Nephron progenitor cell (in vitro differentiated cells): ENCODE results near the gene C9.
A peak's percentile ranks its signal among the peaks of the same experiment; 100 is the strongest.

Source experiments
- DNase-seq: peaks from one replicate; pipeline ENCODE4 v3.0.0; 2021
- H3K27ac Mint-ChIP-seq: 2 replicates; pipeline ENCODE4 v1.8.0; 2021; ENCODE audit warnings: mild to moderate bottlenecking, moderate library complexity, mixed read lengths
- H3K27me3 Mint-ChIP-seq: 2 replicates; pipeline ENCODE4 v1.8.0; 2021; ENCODE audit warnings: mild to moderate bottlenecking, low read depth, mixed read lengths; ENCODE audit not compliant: poor library complexity
- H3K36me3 Mint-ChIP-seq: 2 replicates; pipeline ENCODE4 v1.8.0; 2021; ENCODE audit warnings: low read depth, mixed read lengths
- H3K4me1 Mint-ChIP-seq: 2 replicates; pipeline ENCODE4 v1.8.0; 2021; ENCODE audit warnings: mixed read lengths
- H3K4me3 Mint-ChIP-seq: 2 replicates; pipeline ENCODE4 v1.8.0; 2021; ENCODE audit warnings: mild to moderate bottlenecking, moderate library complexity, mixed read lengths
- H3K9me3 Mint-ChIP-seq: 2 replicates; pipeline ENCODE4 v1.8.0; 2021; ENCODE audit warnings: mild to moderate bottlenecking, moderate library complexity, mixed read lengths
- TF ChIP-seq, protein P1 (sequence below): fragments of 200-600 bp; sonication (generic); IDR thresholded peaks from 2 replicates; pipeline ENCODE4 v1.5.0; 2021; ENCODE audit warnings: antibody characterized with exemption

C9 gene

DNA sequence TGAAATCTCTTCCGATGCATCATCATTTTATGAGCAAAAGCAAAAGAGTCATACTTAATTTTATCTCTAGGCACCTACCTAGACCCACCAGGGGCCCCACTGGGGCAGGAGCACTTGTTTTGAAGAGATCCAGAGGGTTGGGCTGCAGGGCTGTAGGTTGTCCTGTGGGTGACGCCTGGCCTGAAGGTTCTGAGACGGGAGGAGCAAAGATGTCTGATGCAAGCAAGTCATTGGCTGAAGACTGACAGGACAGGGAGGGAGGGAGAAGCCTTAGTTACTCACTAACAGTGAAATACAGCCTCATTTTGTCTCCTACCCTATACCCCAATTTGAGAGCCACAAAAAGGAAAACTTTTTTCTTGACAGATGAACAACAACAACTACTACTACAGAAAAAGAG, 17.1 kb upstream of the C9 start:
- no peak overlapping the region for H3K4me3 Mint-ChIP-seq
- no peaks in the 10 kb centered on the region for H3K4me1 Mint-ChIP-seq
- no peaks in the 10 kb centered on the region for H3K9me3 Mint-ChIP-seq
- no peak for DNase-seq
- H3K27ac Mint-ChIP-seq, result no peak overlapping the region
- TF ChIP-seq, protein P1, sequence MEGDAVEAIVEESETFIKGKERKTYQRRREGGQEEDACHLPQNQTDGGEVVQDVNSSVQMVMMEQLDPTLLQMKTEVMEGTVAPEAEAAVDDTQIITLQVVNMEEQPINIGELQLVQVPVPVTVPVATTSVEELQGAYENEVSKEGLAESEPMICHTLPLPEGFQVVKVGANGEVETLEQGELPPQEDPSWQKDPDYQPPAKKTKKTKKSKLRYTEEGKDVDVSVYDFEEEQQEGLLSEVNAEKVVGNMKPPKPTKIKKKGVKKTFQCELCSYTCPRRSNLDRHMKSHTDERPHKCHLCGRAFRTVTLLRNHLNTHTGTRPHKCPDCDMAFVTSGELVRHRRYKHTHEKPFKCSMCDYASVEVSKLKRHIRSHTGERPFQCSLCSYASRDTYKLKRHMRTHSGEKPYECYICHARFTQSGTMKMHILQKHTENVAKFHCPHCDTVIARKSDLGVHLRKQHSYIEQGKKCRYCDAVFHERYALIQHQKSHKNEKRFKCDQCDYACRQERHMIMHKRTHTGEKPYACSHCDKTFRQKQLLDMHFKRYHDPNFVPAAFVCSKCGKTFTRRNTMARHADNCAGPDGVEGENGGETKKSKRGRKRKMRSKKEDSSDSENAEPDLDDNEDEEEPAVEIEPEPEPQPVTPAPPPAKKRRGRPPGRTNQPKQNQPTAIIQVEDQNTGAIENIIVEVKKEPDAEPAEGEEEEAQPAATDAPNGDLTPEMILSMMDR, result no peak
- H3K36me3 Mint-ChIP-seq, result peaks cover 43% of the 10 kb centered on the region
- H3K27me3 Mint-ChIP-seq, result no peaks in the 10 kb centered on the region

DNA sequence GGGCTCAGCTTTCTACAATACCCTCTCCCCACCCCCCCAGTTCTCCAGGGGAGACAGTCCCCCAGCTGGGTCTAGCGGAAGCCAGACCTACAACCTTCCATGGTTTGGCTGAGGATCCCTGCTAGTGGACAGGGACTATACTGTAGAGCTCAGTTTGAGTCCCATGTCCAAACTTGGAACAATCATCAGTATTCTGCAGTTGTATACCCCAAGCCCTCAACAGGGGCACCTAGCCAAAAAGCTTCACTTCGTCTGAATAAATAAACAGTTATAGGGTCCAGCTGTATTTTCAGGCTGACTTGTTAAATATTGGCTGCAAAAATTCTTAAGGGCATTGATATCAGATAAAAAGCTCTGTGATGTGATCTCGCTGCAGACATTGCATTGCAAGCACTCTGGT, 15.4 kb upstream of the C9 start:
- TF ChIP-seq, protein P1, result no peak
- Mint-ChIP-seq H3K9me3 (no peaks in the 10 kb centered on the region), H3K36me3 (peaks cover 49% of the 10 kb centered on the region), H3K27me3 (no peaks in the 10 kb centered on the region), H3K4me1 (no peaks in the 10 kb centered on the region), H3K4me3 (no peak overlapping the region), H3K27ac (no peak overlapping the region)
- DNase-seq, result no peak

DNA sequence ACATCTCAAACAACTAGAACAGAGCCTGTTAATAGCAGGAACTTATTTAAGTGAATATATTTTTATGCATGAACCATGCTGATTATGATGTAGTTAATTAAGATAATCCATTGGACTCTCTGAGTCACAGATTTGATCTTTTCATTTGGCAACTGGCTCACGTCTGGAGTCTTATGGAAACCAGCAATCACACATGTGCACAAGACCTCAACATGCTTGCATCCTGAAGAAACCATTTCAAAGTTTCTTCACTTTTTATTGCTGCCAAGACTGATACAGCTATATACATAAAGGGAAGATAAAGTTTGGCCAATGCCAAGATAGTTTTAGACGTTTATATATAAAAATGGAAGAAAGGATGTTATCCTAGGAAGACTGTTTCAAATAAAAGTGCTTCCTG, 13.3 kb upstream of the C9 start:
- Mint-ChIP-seq H3K27me3 (no peaks in the 10 kb centered on the region), H3K27ac (no peak overlapping the region), H3K36me3 (peaks cover 51% of the 10 kb centered on the region), H3K9me3 (no peaks in the 10 kb centered on the region), H3K4me3 (no peak overlapping the region), H3K4me1 (no peaks in the 10 kb centered on the region)
- TF ChIP-seq, protein P1, result no peak
- DNase-seq, result no peak

GRCh38 chr5:39376293-39376714, 12.0 kb upstream of the C9 start:
- Mint-ChIP-seq H3K4me3 (no peak overlapping the region), H3K4me1 (no peaks in the 10 kb centered on the region), H3K27me3 (no peaks in the 10 kb centered on the region), H3K9me3 (no peaks in the 10 kb centered on the region), H3K27ac (no peak overlapping the region), H3K36me3 (peaks cover 47% of the 10 kb centered on the region)
- peak; percentile 44 for DNase-seq
- TF ChIP-seq, protein P1, result peak; percentile 70

DNA sequence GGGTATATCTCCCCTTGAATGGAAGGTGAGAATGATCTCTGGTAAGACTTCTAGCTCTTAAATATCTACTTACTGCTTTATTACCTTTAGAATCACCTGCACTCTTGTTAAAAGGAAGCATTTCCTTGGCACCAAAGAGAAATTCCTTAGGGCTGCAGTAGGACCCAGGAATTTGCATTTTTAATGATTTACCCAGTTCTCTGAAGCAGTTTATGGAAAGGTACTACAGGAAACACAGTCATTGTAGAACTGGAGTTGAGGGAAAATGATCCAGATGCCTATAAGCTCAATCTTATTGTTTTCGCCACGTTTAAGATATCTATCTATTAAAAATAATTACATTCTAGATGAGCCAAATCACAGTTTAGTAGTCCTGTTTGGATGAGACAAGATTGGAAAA, 9.5 kb upstream of the C9 start:
- Mint-ChIP-seq H3K9me3 (no peaks in the 10 kb centered on the region), H3K36me3 (peaks cover 33% of the 10 kb centered on the region), H3K27ac (no peak overlapping the region), H3K4me3 (no peak overlapping the region), H3K27me3 (no peaks in the 10 kb centered on the region), H3K4me1 (no peaks in the 10 kb centered on the region)
- no peak for DNase-seq
- TF ChIP-seq, protein P1, result no peak

DNA sequence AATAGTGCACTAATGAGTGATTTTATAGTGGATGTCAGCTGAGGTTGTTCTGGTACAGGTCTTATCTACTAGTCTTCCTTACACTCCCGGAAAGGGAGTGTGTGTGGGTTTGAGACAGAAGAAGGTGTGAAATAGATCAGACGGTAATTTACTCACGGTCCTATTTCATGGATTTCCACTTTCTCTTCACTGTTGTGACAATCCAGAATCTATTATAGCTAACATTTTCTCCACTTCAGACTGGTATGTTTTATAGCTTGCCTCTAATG, 7.0 kb upstream of the C9 start:
- Mint-ChIP-seq H3K27me3 (no peaks in the 10 kb centered on the region), H3K36me3 (peaks cover 31% of the 10 kb centered on the region), H3K4me1 (no peaks in the 10 kb centered on the region), H3K9me3 (no peaks in the 10 kb centered on the region), H3K4me3 (no peak overlapping the region), H3K27ac (no peak overlapping the region)
- TF ChIP-seq, protein P1, result no peak
- no peak for DNase-seq
